ELF-1 (cell line): ENCODE results near the gene CRY2.

Experiments
- DNase-seq: peaks from one replicate; pipeline ENCODE4 v3.0.0-alpha.2; 2016; ENCODE audit warnings: low read depth, low spot score

The CRY2 gene

GRCh38 chr11:45918331-45918941 is 71.2 kb downstream of the CRY2 start:
- DNase-seq: peak; percentile 77

GRCh38 chr11:45918962-45919675 is 71.8 kb downstream of the CRY2 start:
- DNase-seq: no peak

GRCh38 chr11:45919806-45920530 is 72.7 kb downstream of the CRY2 start:
- peak; percentile 67 for DNase-seq

DNA sequence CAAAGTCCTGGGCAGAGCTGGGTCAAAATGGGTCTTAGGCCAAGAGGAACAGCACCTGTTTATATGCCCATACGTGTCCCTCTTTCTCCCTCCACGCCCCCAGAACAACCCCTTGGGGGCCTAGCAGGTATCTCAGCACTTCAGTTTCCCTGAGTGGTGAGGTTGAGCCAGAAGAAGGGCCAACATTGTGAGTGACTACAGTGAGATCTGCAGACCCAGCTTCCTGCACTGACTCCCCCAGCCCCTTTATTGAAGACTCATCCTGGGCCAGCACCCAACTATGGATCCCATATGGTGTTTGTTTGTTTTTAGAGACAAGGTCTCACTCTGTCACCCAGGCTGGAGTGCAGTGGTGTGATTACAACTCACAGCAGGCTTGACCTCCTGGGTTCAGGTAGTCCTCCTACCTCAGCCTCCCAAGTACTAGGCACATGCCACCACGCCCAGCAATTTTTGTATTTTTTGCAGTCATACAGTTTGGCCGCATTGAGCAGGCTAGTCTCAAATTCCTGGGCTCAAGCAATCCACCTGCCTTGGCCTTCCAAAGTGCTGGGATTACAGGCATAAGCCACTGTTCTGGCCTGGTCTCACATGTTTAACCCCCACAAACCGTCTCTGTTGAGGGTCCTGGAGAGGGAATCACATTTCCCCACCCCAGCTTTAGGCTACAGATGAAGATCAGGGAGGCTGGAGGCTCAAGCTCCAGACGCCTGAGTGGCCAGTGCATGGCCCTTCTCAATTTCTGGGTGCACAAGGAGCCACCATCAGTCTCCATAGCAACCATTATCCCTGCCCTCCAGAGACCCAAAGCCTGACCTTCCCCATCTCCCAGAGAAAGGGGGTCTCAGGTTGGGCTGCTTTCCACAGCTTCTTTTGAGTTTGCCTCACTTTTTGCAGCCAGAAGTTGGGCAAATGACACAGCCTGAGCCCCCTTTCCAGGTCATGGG is 73.5 kb downstream of the CRY2 start:
- DNase-seq: no peak

GRCh38 chr11:45921561-45922424 is 74.5 kb downstream of the CRY2 start:
- DNase-seq: peak; percentile 91

DNA sequence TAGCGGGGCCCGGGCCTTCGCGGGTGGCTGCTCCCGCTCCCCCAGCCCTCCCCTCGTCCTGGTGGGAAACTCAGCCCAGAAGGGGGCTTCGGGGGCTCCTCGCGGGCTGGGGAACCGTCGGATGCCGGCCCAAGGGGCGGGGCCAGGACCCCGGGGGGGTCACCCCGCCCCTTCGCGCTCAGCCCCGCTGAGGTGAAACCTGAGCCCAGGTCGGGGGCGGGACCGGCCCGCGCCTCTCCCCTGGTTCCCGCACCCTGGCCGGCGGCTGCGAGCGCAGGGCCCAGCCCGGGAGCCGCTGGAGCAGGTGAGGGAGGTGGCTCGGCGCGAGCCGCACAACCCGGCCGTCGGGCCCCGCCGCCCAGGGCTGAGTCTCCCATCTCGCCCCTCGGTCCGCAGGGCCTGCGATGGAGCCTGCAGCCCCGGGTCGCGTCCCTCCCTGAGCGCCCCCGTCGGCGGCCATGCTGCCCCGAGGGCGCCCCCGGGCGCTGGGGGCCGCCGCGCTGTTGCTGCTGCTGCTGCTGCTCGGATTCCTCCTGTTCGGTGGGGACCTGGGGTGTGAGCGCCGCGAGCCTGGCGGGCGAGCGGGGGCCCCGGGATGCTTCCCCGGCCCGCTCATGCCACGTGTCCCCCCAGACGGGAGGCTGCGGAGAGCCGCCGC is 75.3 kb downstream of the CRY2 start, which contains the start of gene LARGE2:
Gene LARGE2 (plus strand): TSS at position 232 of the 658 bp plus-strand sequence. CDS start 227 bp downstream, at position 459.
- DNase-seq: peak; percentile 78

DNA sequence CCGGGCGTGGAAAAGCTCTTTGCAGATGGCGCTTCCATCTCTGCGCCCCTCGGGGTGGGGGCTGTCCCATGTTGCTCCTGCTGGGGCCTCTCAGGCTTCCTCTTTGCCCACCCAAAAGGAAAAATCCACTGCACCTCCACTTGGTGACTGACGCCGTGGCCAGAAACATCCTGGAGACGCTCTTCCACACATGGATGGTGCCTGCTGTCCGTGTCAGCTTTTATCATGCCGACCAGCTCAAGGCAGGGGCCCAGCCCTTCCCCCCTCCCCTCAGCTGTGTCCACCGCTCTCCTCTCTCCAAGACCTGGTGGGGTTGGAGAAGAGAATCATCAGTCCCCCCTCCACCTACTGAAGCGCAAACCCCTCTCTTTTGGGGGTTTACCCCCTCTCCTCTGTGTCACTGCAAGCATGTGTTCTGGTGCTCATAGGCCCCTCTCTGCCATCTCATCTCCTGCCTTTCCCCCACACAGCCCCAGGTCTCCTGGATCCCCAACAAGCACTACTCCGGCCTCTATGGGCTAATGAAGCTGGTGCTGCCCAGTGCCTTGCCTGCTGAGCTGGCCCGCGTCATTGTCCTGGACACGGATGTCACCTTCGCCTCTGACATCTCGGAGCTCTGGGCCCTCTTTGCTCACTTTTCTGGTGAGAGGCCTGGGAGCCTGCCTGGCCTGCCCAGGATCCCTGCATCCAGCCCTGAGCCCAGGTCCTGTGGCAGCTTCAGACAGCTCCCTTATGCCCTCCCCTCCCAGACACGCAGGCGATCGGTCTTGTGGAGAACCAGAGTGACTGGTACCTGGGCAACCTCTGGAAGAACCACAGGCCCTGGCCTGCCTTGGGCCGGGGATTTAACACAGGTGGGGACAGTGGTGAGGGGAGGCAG is 77.0 kb downstream of the CRY2 start:
- no peak for DNase-seq

- no peak for DNase-seq
These were observed 77.7 kb downstream of the CRY2 start for GRCh38 chr11:45924927-45925326.

GRCh38 chr11:45925550-45925949 is 78.3 kb downstream of the CRY2 start:
- no peak for DNase-seq

- DNase-seq: peak; percentile 73
These were observed 78.7 kb downstream of the CRY2 start for GRCh38 chr11:45926001-45926401.

GRCh38 chr11:45926536-45927331 is 79.5 kb downstream of the CRY2 start:
- no peak for DNase-seq

GRCh38 chr11:45927332-45927683 is 80.0 kb downstream of the CRY2 start:
- DNase-seq: no peak

DNA sequence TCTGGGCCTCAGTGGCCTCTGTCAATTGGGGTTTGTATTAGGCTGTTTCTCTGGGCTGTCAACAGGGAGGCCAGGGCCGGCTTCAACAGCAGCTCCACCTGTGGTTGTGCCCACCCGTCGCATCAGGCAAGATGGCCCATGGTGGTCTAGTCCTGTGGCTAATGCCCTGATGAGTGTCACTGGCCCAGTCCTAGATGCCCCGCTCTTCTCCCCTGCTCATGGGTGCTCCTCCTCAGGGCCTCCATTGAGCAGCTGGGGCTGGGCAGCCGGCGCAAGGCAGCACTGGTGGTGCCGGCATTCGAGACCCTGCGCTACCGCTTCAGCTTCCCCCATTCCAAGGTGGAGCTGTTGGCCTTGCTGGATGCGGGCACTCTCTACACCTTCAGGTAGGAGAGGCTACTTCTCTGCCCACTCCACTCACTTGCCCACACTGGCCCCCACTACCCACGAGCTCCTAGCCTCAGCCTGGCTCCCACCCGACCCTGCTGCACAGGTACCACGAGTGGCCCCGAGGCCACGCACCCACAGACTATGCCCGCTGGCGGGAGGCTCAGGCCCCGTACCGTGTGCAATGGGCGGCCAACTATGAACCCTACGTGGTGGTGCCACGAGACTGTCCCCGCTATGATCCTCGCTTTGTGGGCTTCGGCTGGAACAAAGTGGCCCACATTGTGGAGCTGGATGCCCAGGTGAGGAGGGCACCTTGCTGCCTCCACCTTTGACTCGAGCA is 80.6 kb downstream of the CRY2 start:
- no peak for DNase-seq

GRCh38 chr11:45928535-45929215 is 81.4 kb downstream of the CRY2 start:
- DNase-seq: peak; percentile 83

- no peak for DNase-seq
These were observed 82.3 kb downstream of the CRY2 start for GRCh38 chr11:45929486-45930030.

DNA sequence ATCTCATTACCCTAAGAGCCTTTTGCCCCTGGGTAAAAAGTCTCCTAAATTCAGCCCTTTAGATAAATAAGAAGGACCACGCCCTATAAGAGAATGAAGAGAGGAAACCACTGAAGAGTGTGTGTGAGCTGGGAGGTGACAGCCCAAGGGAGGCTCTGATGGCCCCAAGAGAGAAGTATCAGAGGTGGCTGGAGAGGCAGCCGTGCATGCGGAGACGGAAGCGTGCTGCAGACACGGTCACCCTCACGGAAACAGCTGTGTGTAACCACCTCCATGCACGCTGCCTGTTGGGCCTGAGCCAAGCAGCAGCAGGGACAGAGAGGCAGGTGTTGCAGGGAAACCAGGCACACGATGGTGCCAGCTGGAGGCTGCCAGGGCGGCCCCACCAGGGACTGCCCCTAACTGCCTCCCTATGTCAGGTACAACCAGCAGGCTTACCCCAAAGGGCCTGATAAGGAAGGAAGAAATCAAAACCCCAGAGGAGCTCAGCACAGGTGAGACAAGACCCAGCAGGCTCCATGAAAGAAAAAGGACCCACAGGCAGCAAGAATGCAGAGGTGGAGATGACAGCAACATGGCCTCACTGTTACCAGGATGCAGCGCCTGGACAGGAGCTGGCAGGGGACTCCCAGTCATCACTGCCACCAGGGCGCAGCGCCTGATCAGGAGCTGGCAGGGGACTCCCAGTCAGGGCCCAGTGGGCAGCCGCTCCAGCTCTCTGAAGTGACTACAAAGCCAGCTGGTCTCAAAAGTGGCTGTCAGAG is 82.9 kb downstream of the CRY2 start:
- no peak for DNase-seq
